KOPT-K1 (cell line): ENCODE results near the gene TMEM175.
"Not testable (repeated sequence)": the region's sequence is repeated elsewhere in the genome, so short reads cannot be mapped to it uniquely, and the experiment has no call there.

Source experiments
- H3K27ac ChIP-seq: fragments of 200-600 bp; sonication (generic); 2 replicates; pipeline ENCODE4 v1.5.1; 2016; ENCODE audit warnings: antibody characterized with exemption, mild to moderate bottlenecking, low read depth, low read length; ENCODE audit not compliant: poor library complexity, severe bottlenecking
- H3K36me3 ChIP-seq: fragments of 200-600 bp; sonication (generic); 2 replicates; pipeline ENCODE4 v1.5.1; 2017; ENCODE audit warnings: antibody characterized with exemption, mild to moderate bottlenecking, low read length, moderate library complexity; ENCODE audit not compliant: insufficient read depth
- H3K9me3 ChIP-seq: fragments of 200-600 bp; sonication (generic); 2 replicates; pipeline ENCODE4 v1.5.1; 2017; ENCODE audit warnings: antibody characterized with exemption, low read length, mild to moderate bottlenecking; ENCODE audit not compliant: insufficient read depth, poor library complexity, severe bottlenecking

TMEM175 gene

GRCh38 chr4:907103-907400 lies 25.2 kb upstream of the TMEM175 start:
- peaks cover 82% of the 10 kb centered on the region for H3K36me3 ChIP-seq
- peaks cover 11% of the 10 kb centered on the region for H3K9me3 ChIP-seq
- H3K27ac ChIP-seq: no peak overlapping the region

DNA sequence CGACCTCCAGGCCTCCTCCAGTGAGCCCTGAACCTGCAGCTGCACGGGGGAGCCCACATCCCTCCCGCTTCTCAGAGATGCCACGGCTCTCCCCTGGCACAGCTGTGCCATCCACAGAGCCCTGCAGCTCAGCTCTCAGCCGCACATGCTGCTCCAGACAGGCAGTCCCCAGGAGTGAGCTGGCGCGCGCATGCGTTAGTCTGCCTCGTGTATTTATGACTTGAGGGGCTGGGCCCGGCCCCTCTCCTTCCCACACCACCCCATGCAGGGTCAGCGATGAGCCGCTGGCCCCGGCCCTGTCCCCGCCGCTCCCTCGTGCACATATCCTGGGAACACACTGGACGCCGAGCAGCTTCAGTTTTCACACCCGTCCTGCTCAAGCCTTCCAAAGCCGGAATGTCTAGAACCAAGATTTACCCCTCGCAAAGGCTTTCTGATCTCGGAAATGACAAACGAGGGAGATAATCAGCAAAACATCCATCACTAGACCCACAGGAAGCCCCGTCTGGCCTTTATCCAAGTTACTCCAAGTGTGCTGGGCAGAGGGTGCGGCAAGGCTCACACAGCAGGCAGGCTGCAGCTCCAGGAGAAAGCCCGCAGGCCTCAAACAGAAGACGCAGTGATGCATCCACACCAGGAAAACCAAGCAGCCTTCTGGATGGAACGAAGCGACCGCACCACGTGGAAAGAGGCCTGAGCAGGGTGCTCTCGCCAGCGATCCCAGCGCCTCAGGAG lies 24.4 kb upstream of the TMEM175 start:
- peaks cover 11% of the 10 kb centered on the region for H3K9me3 ChIP-seq
- H3K36me3 ChIP-seq: peaks cover 82% of the 10 kb centered on the region
- no peak overlapping the region for H3K27ac ChIP-seq

DNA sequence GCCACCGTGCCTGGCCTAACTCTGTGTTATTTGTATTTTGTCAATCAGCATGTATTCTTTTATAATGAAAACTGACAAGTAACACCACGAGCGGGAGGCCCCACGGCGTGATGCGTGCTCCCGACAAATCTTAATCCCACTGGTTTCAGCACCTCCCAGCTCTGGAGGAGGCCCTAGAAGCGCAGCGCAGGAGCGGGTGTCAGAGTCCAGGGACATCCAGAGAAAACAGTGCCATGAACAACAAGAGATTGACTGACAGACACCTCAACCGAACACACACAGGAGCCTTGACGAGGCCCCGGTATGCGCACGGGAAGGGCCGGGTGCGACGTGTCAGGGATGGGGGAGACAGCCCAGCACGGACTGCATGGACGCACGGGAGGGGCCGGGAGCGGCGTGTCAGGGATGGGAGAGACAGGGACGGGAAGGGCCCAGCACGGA lies 23.1 kb upstream of the TMEM175 start:
- H3K27ac ChIP-seq: no peak overlapping the region
- H3K36me3 ChIP-seq: peaks cover 76% of the 10 kb centered on the region

DNA sequence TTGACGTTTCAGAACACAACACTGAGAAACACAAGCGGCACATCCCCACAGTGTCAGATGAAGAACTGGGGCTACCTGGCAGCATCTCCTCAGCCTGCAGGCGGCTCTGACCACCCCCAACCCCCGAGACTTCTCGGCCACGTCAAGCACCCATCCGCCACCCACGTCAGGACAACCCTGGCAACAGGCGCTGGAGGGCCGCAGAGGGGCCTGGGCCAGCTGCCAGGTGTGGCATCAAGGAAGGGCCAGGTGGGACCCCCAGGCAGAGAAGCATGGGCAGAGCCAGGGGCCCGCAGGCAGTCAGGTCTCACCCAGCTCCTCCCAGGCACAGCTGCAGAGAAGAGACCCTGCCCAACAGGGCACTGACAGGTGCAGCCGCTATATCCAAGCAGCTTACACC lies 22.4 kb upstream of the TMEM175 start:
- peaks cover 11% of the 10 kb centered on the region for H3K9me3 ChIP-seq
- H3K36me3 ChIP-seq: peaks cover 71% of the 10 kb centered on the region
- H3K27ac ChIP-seq: no peak overlapping the region

More for the DNA sequence above, 23.1 kb upstream of the TMEM175 start:
- peaks cover 11% of the 10 kb centered on the region for H3K9me3 ChIP-seq

- Histone ChIP-seq H3K9me3 (peaks cover 11% of the 10 kb centered on the region), H3K27ac (no peak overlapping the region), H3K36me3 (peaks cover 68% of the 10 kb centered on the region)
Measured at GRCh38 chr4:910366-911091, 21.7 kb upstream of the TMEM175 start.

- Histone ChIP-seq H3K27ac (no peak overlapping the region), H3K36me3 (peaks cover 65% of the 10 kb centered on the region), H3K9me3 (peaks cover 3% of the 10 kb centered on the region)
Measured at GRCh38 chr4:911221-911751, 21.0 kb upstream of the TMEM175 start.

DNA sequence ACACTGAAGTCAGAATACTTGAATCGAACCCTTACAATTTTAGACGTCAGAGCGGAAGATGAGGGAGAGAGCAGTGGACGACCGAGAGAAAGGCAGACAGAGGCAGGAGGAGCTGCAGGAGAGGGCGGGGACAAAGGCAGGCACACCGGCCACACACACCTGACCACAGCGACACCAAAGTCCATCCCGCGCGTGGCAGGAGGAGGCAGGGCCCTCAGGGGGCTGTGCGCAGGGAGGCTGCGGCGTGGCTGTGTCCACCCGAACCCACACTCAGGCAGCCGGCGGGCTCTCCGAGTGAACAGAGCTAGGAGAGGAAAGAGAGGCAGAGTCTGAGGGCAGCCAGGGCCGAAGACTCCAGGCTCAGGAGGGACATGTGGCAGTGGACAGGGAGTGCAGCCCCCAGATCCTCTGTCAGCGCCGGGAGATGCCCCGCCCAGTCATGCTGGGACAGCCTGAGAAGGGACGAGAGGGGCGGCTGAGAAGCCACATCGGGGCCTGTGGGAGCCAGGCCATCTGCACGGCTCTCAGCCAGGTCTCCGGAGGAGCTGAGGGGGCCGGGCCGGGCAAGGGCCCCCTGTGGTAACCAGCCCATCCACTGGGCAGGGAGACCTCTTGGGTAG lies 20.3 kb upstream of the TMEM175 start:
- Histone ChIP-seq H3K9me3 (no peaks in the 10 kb centered on the region), H3K27ac (no peak overlapping the region), H3K36me3 (peaks cover 58% of the 10 kb centered on the region)

- H3K36me3 ChIP-seq: peaks cover 52% of the 10 kb centered on the region
- no peak overlapping the region for H3K27ac ChIP-seq
Measured at GRCh38 chr4:912548-913279, 19.5 kb upstream of the TMEM175 start.

GRCh38 chr4:913280-913618 lies 19.0 kb upstream of the TMEM175 start:
- H3K27ac ChIP-seq: no peak overlapping the region
- H3K36me3 ChIP-seq: peaks cover 47% of the 10 kb centered on the region
- H3K9me3 ChIP-seq: peaks cover 10% of the 10 kb centered on the region

More at GRCh38 chr4:912548-913279, 19.5 kb upstream of the TMEM175 start:
- H3K9me3 ChIP-seq: peaks cover 5% of the 10 kb centered on the region

DNA sequence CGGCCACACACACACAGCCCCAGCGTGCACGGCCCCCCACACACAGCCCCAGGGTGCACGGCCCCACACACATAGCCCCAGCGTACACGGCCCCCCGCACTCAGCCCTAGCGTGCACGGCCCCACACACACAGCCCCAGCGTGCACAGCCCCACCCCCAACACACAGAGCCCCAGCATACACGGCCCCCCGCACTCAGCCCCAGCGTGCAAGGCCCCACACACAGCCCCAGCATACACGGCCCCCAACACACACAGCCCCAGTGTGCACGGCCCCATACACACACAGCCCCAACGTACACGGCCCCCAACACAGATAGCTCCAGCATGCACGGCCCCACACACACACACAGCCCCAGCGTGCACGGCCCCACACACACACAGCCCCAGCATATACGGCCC lies 17.7 kb upstream of the TMEM175 start:
- Histone ChIP-seq H3K27ac (no peak overlapping the region), H3K9me3 (peaks cover 21% of the 10 kb centered on the region)

DNA sequence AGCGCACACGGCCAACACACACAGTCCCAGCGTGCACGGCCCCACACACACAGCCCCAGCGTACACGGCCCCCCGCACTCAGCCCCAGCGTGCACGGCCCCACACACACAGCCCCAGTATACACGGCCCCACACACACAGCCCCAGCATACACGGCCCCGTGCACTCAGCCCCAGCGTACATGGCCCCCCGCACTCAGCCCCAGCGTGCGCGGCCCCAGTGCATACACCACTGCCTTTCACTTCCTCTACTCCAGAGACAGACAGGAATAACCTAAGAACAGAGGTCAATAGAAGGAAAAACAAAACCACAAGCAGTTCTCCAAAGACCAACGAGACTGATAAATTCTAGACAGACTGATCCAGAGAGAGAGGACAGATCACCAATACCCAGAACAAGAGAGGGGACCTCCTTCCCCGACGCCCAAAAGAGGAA lies 17.2 kb upstream of the TMEM175 start:
- peaks cover 38% of the 10 kb centered on the region for H3K36me3 ChIP-seq
- peaks cover 24% of the 10 kb centered on the region for H3K9me3 ChIP-seq
- no peak overlapping the region for H3K27ac ChIP-seq

More for the DNA sequence above, 17.7 kb upstream of the TMEM175 start:
- H3K36me3 ChIP-seq: peaks cover 40% of the 10 kb centered on the region

DNA sequence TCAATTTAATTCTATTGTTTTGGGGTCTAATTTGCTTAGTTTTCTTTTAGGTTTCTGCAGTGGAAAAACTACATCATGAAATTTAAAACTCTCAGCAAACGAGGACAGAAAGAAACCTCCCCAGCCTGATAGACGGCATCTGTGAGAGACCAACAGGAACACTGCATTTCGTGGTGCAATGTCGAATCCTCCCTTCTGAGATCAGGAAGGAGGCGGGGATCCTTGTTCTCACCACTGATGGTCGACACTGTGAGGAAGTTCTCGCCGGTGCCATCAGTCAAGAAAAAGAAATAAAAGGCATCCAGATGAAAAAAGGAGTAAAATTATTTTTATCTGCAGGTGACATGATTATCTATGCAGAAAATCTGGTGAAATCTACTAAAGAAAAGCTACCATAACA lies 16.7 kb upstream of the TMEM175 start:
- H3K27ac ChIP-seq: no peak overlapping the region
- H3K36me3 ChIP-seq: peaks cover 33% of the 10 kb centered on the region
- peaks cover 27% of the 10 kb centered on the region for H3K9me3 ChIP-seq

- Histone ChIP-seq H3K9me3 (peaks cover 41% of the 10 kb centered on the region), H3K36me3 (peaks cover 21% of the 10 kb centered on the region), H3K27ac (no peak overlapping the region)
Measured at GRCh38 chr4:917466-917865, 14.8 kb upstream of the TMEM175 start.

GRCh38 chr4:917992-918391 lies 14.3 kb upstream of the TMEM175 start:
- Histone ChIP-seq H3K9me3 (peaks cover 41% of the 10 kb centered on the region), H3K27ac (no peak overlapping the region)

GRCh38 chr4:918591-918990 lies 13.7 kb upstream of the TMEM175 start:
- H3K9me3 ChIP-seq: peaks cover 41% of the 10 kb centered on the region
- not testable (repeated sequence) for H3K27ac ChIP-seq

More at GRCh38 chr4:917992-918391, 14.3 kb upstream of the TMEM175 start:
- H3K36me3 ChIP-seq: peaks cover 21% of the 10 kb centered on the region

More at GRCh38 chr4:918591-918990, 13.7 kb upstream of the TMEM175 start:
- H3K36me3 ChIP-seq: peaks cover 18% of the 10 kb centered on the region
